Parathyroid adenoma (tissue), 2 donors: ENCODE data around the gene ANKRD30B.
"Not testable (repeated sequence)": the region's sequence is repeated elsewhere in the genome, so short reads cannot be mapped to it uniquely, and the experiment has no call there.

Experiments
- H2AFZ ChIP-seq: fragments of 300-600 bp; sonication (generic); one replicate; pipeline ENCODE4 v1.7.0; 2017; ENCODE audit warnings: antibody characterized with exemption, mild to moderate bottlenecking
- H3K27ac ChIP-seq: fragments of 300-600 bp; sonication (generic); one replicate; pipeline ENCODE4 v1.7.0; 2017
- H3K27me3 ChIP-seq: fragments of 300-600 bp; sonication (generic); one replicate; pipeline ENCODE4 v1.7.0; 2017; ENCODE audit warnings: low read length; ENCODE audit not compliant: control insufficient read depth, insufficient read depth
- H3K36me3 ChIP-seq: fragments of 300-600 bp; sonication (generic); one replicate; pipeline ENCODE4 v1.7.0; 2017; ENCODE audit warnings: low read length; ENCODE audit not compliant: control insufficient read depth, insufficient read depth
- H3K4me1 ChIP-seq: fragments of 300-600 bp; sonication (generic); one replicate; pipeline ENCODE4 v1.7.0; 2017; ENCODE audit warnings: control low read depth
- H3K4me2 ChIP-seq: fragments of 300-600 bp; sonication (generic); one replicate; pipeline ENCODE4 v1.7.0; 2017; ENCODE audit warnings: low read length
- H3K4me3 ChIP-seq: fragments of 300-600 bp; sonication (generic); one replicate; pipeline ENCODE4 v1.7.0; 2017; ENCODE audit warnings: low read depth, low read length
- H3K79me2 ChIP-seq: fragments of 300-600 bp; sonication (generic); one replicate; pipeline ENCODE4 v1.7.0; 2017; ENCODE audit warnings: control low read depth
- H3K9ac ChIP-seq: fragments of 300-600 bp; sonication (generic); one replicate; pipeline ENCODE4 v1.7.0; 2017; ENCODE audit warnings: mild to moderate bottlenecking
- H3K9me3 ChIP-seq: fragments of 300-600 bp; sonication (generic); one replicate; pipeline ENCODE4 v1.7.0; 2017; ENCODE audit warnings: low read length; ENCODE audit not compliant: control insufficient read depth
- TF ChIP-seq, protein P1 (sequence below): fragments of 300-600 bp; sonication (generic); IDR thresholded peaks from one replicate; pipeline ENCODE4 v1.7.0; 2017; ENCODE audit warnings: antibody characterized with exemption, mild to moderate bottlenecking
- donor health status: primary hyperparathyroidism.

Gene ANKRD30B

GRCh38 chr18:14776801-14777200, 28.8 kb downstream of the ANKRD30B start:
- TF ChIP-seq, protein P1, sequence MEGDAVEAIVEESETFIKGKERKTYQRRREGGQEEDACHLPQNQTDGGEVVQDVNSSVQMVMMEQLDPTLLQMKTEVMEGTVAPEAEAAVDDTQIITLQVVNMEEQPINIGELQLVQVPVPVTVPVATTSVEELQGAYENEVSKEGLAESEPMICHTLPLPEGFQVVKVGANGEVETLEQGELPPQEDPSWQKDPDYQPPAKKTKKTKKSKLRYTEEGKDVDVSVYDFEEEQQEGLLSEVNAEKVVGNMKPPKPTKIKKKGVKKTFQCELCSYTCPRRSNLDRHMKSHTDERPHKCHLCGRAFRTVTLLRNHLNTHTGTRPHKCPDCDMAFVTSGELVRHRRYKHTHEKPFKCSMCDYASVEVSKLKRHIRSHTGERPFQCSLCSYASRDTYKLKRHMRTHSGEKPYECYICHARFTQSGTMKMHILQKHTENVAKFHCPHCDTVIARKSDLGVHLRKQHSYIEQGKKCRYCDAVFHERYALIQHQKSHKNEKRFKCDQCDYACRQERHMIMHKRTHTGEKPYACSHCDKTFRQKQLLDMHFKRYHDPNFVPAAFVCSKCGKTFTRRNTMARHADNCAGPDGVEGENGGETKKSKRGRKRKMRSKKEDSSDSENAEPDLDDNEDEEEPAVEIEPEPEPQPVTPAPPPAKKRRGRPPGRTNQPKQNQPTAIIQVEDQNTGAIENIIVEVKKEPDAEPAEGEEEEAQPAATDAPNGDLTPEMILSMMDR = no peak
- Histone ChIP-seq H3K36me3 (no peaks in the 10 kb centered on the region), H3K79me2 (no peaks in the 10 kb centered on the region), H2AFZ (no peak overlapping the region), H3K4me3 (no peak overlapping the region), H3K4me1 (no peaks in the 10 kb centered on the region), H3K4me2 (no peak overlapping the region), H3K27ac (no peak overlapping the region), H3K9me3 (no peaks in the 10 kb centered on the region), H3K27me3 (no peaks in the 10 kb centered on the region), H3K9ac (no peak overlapping the region)

GRCh38 chr18:14781671-14782070, 33.7 kb downstream of the ANKRD30B start:
- Histone ChIP-seq H3K27me3 (no peaks in the 10 kb centered on the region), H3K79me2 (no peaks in the 10 kb centered on the region), H3K4me1 (no peaks in the 10 kb centered on the region), H3K9me3 (no peaks in the 10 kb centered on the region), H3K36me3 (no peaks in the 10 kb centered on the region), H3K9ac (no peak overlapping the region), H3K27ac (no peak overlapping the region), H3K4me2 (no peak overlapping the region), H2AFZ (no peak overlapping the region), H3K4me3 (no peak overlapping the region)
- TF ChIP-seq, protein P1 = no peak

GRCh38 chr18:14784133-14784532, 36.2 kb downstream of the ANKRD30B start:
- Histone ChIP-seq H3K36me3 (no peaks in the 10 kb centered on the region), H3K4me2 (no peak overlapping the region), H3K79me2 (no peaks in the 10 kb centered on the region), H2AFZ (no peak overlapping the region), H3K4me3 (no peak overlapping the region), H3K9ac (no peak overlapping the region), H3K27me3 (no peaks in the 10 kb centered on the region), H3K4me1 (no peaks in the 10 kb centered on the region), H3K27ac (no peak overlapping the region), H3K9me3 (no peaks in the 10 kb centered on the region)
- TF ChIP-seq, protein P1 = no peak

DNA sequence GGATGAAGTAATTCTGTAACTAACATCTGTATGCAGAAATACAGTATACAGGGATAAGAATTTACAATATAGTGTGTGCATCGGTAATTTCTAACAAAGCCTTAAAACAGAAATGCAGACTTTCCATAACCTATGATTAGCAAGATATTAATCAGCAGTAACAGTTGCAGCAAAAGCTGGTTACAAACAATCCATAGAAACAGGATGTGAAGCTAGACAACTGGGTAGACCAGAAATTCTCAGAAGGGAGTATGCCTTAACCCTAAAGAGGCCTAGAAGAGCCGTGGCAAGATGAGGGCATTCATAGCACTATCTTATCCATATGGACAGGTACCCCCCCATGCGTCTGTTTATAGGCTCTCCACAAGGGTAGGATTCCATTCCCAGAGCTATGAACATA, 48.9 kb downstream of the ANKRD30B start:
- not testable (repeated sequence) for H3K79me2 ChIP-seq, H3K4me3 ChIP-seq, H3K27ac ChIP-seq, H2AFZ ChIP-seq, H3K4me1 ChIP-seq, H3K27me3 ChIP-seq, H3K4me2 ChIP-seq, H3K36me3 ChIP-seq, H3K9me3 ChIP-seq, H3K9ac ChIP-seq

- H3K4me1 ChIP-seq, H3K79me2 ChIP-seq, H2AFZ ChIP-seq, H3K27me3 ChIP-seq, H3K9ac ChIP-seq, H3K9me3 ChIP-seq, H3K36me3 ChIP-seq, H3K27ac ChIP-seq: not testable (repeated sequence)
- peak overlapping the region; percentile 11 for H3K4me3 ChIP-seq
- peak overlapping the region; percentile 59 for H3K4me2 ChIP-seq
These were observed 50.2 kb downstream of the ANKRD30B start for GRCh38 chr18:14797969-14798764.

- not testable (repeated sequence) for H3K27ac ChIP-seq, H2AFZ ChIP-seq, H3K4me3 ChIP-seq, H3K9ac ChIP-seq, H3K79me2 ChIP-seq, H3K9me3 ChIP-seq, H3K27me3 ChIP-seq, H3K4me2 ChIP-seq, H3K36me3 ChIP-seq, H3K4me1 ChIP-seq
These were observed 63.1 kb downstream of the ANKRD30B start for GRCh38 chr18:14811081-14811480.

- H3K4me1 ChIP-seq, H3K9ac ChIP-seq, H3K4me3 ChIP-seq, H3K36me3 ChIP-seq, H3K9me3 ChIP-seq, H3K79me2 ChIP-seq, H3K27ac ChIP-seq, H3K27me3 ChIP-seq, H3K4me2 ChIP-seq, H2AFZ ChIP-seq: not testable (repeated sequence)
These were observed 79.1 kb downstream of the ANKRD30B start for GRCh38 chr18:14826972-14827632.

- H2AFZ ChIP-seq, H3K79me2 ChIP-seq, H3K9ac ChIP-seq, H3K27me3 ChIP-seq, H3K4me2 ChIP-seq, H3K4me1 ChIP-seq, H3K9me3 ChIP-seq, H3K4me3 ChIP-seq, H3K27ac ChIP-seq, H3K36me3 ChIP-seq: not testable (repeated sequence)
These were observed 93.6 kb downstream of the ANKRD30B start for GRCh38 chr18:14841607-14842006.
